ENCODE measurements around the gene KCND3.

The KCND3 gene

GRCh38 chr1:111729271-111729921 lies 260.1 kb downstream of the KCND3 start:
- TF ChIP-seq TAF1 (IDR thresholded peaks at IDR 0.05; ENCODE audit: borderline replicate concordance, insufficient read depth, low read length) (no peak), REST (IDR thresholded peaks at IDR 0.05; ENCODE audit: insufficient read depth in 1 of 2, low read depth in 2 of 2, low read length in 2 of 2) (no peak), SIN3A (IDR thresholded peaks at IDR 0.05; ENCODE audit: borderline replicate concordance, insufficient read depth, low read length) (no peak), FOXP2 (optimal IDR thresholded peaks at IDR 0.05; ENCODE audit: borderline replicate concordance, extremely low read depth, extremely low read length, insufficient read depth) (no peak), POLR2AphosphoS5 (IDR thresholded peaks at IDR 0.05; ENCODE audit: low read depth, low read length) (no peak)

GRCh38 chr1:111727056-111727455 lies 262.4 kb downstream of the KCND3 start:
- no peak for TF ChIP-seq SIN3A (IDR thresholded peaks at IDR 0.05; ENCODE audit: borderline replicate concordance, insufficient read depth, low read length)

- TF ChIP-seq SIN3A (IDR thresholded peaks at IDR 0.05; ENCODE audit: borderline replicate concordance, insufficient read depth, low read length) (no peak), FOXP2 (optimal IDR thresholded peaks at IDR 0.05; ENCODE audit: borderline replicate concordance, extremely low read depth, extremely low read length, insufficient read depth) (no peak), REST (IDR thresholded peaks at IDR 0.05; ENCODE audit: insufficient read depth in 1 of 2, low read depth in 2 of 2, low read length in 2 of 2) (no peak), POLR2AphosphoS5 (IDR thresholded peaks at IDR 0.05; ENCODE audit: low read depth, low read length) (no peak), TAF1 (IDR thresholded peaks at IDR 0.05; ENCODE audit: borderline replicate concordance, insufficient read depth, low read length) (no peak)
Measured at GRCh38 chr1:111725192-111725591, 264.3 kb downstream of the KCND3 start.

- TF ChIP-seq POLR2AphosphoS5 (IDR thresholded peaks at IDR 0.05; ENCODE audit: low read depth, low read length) (no peak), SIN3A (IDR thresholded peaks at IDR 0.05; ENCODE audit: borderline replicate concordance, insufficient read depth, low read length) (no peak), FOXP2 (optimal IDR thresholded peaks at IDR 0.05; ENCODE audit: borderline replicate concordance, extremely low read depth, extremely low read length, insufficient read depth) (no peak), REST (IDR thresholded peaks at IDR 0.05; ENCODE audit: insufficient read depth in 1 of 2, low read depth in 2 of 2, low read length in 2 of 2) (no peak), TAF1 (IDR thresholded peaks at IDR 0.05; ENCODE audit: borderline replicate concordance, insufficient read depth, low read length) (no peak)
Measured at GRCh38 chr1:111723871-111724270, 265.6 kb downstream of the KCND3 start.

GRCh38 chr1:111723091-111723806 lies 266.2 kb downstream of the KCND3 start:
- TF ChIP-seq REST (IDR thresholded peaks at IDR 0.05; ENCODE audit: insufficient read depth in 1 of 2, low read depth in 2 of 2, low read length in 2 of 2), result no peak

All from PFSK-1 (cell line).